ENCODE results near the gene B4GALT6. TPM values are rescaled to one million over a fixed set of nuclear protein-coding genes. Genes with fewer than 3 reads are reported as not detected.

B4GALT6 gene
- total RNA-seq, 2 experiments from 2014 or later: 1.7 to 2.4 TPM

DNA sequence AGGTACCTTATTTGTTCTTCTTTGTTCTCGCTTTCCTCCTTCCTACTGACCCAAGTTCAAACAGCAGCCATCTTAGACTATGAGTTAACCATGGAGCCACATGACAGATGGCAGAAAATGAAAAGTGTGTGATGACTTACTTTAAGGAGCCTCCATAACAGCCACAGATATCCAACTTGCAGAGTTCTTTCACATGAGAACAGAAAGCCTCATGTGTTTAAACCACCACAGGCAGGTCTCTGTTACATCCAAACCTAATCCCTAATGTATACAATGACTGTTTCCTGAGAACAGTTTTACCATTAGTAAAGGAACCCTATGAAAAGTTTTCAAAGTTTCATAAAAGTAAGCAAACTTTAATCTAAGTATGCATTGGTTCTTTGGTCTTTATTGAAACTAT, 20.3 kb downstream of the B4GALT6 start:
- ChIA-PET POLR2A (no interaction called here), CTCF (interaction anchor here (1.6 kb wide), 1 partner anchor 16 kb away, joined by 3 read pairs; no protein-coding TSS in a partner anchor)
- intact Hi-C loops (cut with micrococcal nuclease): no loop called here
- peaks cover 1% of the 10 kb centered on the region for H3K27me3 Mint-ChIP-seq
- peaks cover 5% of the 10 kb centered on the region for H3K4me1 Mint-ChIP-seq (ENCODE audit: low read depth)
- TF ChIP-seq, protein P1, sequence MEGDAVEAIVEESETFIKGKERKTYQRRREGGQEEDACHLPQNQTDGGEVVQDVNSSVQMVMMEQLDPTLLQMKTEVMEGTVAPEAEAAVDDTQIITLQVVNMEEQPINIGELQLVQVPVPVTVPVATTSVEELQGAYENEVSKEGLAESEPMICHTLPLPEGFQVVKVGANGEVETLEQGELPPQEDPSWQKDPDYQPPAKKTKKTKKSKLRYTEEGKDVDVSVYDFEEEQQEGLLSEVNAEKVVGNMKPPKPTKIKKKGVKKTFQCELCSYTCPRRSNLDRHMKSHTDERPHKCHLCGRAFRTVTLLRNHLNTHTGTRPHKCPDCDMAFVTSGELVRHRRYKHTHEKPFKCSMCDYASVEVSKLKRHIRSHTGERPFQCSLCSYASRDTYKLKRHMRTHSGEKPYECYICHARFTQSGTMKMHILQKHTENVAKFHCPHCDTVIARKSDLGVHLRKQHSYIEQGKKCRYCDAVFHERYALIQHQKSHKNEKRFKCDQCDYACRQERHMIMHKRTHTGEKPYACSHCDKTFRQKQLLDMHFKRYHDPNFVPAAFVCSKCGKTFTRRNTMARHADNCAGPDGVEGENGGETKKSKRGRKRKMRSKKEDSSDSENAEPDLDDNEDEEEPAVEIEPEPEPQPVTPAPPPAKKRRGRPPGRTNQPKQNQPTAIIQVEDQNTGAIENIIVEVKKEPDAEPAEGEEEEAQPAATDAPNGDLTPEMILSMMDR (IDR thresholded peaks at IDR 0.05): no peak
- ATAC-seq: no peak
- no peaks in the 10 kb centered on the region for H3K36me3 Mint-ChIP-seq (ENCODE audit: low read depth)
- no peak overlapping the region for H3K4me3 Mint-ChIP-seq
- H3K9me3 Mint-ChIP-seq: no peaks in the 10 kb centered on the region
- H3K27ac Mint-ChIP-seq: no peak overlapping the region
- no peak for DNase-seq

DNA sequence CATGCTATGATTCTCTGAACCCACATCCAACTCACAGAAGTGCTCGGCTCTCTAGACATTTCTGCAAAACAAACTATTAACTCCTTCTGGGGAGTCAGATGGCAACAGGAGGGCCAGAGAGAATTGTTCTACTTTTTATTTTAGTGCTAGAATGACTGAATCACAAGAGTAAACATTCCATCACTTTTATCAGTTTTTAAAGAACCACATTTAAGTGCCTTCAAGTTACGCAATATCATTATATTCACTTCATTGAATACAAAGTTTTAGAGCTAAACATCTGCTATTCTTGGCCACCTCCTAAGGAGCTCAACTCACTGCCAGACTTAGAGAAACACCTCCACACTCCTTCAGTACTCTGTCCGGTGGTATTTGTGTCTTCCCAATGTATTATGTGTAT, 22.4 kb downstream of the B4GALT6 start:
- H3K36me3 Mint-ChIP-seq (ENCODE audit: low read depth): no peaks in the 10 kb centered on the region
- no peaks in the 10 kb centered on the region for H3K9me3 Mint-ChIP-seq
- ChIA-PET POLR2A (no interaction called here), CTCF (interaction anchor here (0.9 kb wide), 1 partner anchor 106 kb away, joined by 3 read pairs; no protein-coding TSS in a partner anchor)
- no peak for DNase-seq
- ATAC-seq: no peak
- H3K27ac Mint-ChIP-seq: no peak overlapping the region
- peaks cover 1% of the 10 kb centered on the region for H3K27me3 Mint-ChIP-seq
- intact Hi-C loops (cut with micrococcal nuclease): no loop called here
- no peak overlapping the region for H3K4me3 Mint-ChIP-seq
- peaks cover 19% of the 10 kb centered on the region for H3K4me1 Mint-ChIP-seq (ENCODE audit: low read depth)
- TF ChIP-seq, protein P1 (IDR thresholded peaks at IDR 0.05): no peak

DNA sequence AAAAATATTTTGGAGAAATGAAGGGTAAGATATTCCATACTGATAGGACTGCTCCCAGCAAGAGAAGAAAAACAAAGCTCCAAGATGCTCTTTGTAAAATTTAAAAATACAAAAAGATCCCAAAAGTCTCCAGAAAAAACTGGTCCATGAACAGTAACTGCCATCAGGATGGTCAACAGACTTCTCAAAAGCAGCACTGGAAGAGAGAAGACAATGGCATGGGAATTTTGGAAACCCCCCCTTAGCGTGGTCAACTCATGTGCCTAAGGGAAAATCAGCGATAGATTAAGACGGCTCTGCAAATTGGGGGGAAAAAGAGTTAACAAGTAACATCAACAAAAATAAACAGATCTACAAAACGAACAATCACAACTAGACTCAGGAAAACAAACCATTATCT, 23.6 kb downstream of the B4GALT6 start:
- peaks cover 1% of the 10 kb centered on the region for H3K27me3 Mint-ChIP-seq
- intact Hi-C loops (cut with micrococcal nuclease): no loop called here
- H3K27ac Mint-ChIP-seq: no peak overlapping the region
- TF ChIP-seq, protein P1 (IDR thresholded peaks at IDR 0.05): no peak
- no peaks in the 10 kb centered on the region for H3K36me3 Mint-ChIP-seq (ENCODE audit: low read depth)
- DNase-seq: no peak
- no peaks in the 10 kb centered on the region for H3K9me3 Mint-ChIP-seq
- no peak for ATAC-seq
- no peak overlapping the region for H3K4me3 Mint-ChIP-seq
- CTCF ChIA-PET: no interaction called here
- H3K4me1 Mint-ChIP-seq (ENCODE audit: low read depth): peaks cover 19% of the 10 kb centered on the region
- POLR2A ChIA-PET: no interaction called here

DNA sequence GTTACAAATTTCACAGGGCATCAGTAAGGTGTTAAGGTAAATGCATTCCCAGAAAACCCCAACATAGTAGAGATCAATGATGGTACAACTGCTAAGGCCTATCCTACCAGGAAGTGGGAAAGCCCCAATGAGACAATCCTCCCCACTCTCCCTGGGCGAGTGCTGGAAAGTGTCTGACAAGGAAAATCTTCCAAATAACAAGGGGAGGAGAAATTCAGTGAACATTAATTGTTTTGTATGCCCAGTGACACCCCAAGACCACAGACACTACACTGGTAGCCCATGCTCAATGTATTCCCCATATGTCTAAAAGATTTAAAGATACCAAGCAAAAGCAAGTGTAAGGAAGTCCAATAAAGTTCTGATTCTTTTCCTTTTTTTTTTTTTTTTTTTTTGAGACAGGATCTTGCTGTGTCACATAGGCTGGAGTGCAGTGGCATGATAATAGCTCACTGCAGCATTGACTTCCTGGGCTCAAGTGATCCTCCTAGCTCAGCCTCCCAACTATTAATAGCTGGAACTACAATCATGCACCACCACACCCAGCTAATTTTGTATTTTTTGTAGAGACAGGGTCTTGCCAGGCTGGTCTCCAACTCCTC, 24.7 kb downstream of the B4GALT6 start:
- Mint-ChIP-seq H3K27ac (no peak overlapping the region), H3K4me1 (ENCODE audit: low read depth) (peaks cover 19% of the 10 kb centered on the region), H3K9me3 (no peaks in the 10 kb centered on the region), H3K27me3 (peaks cover 1% of the 10 kb centered on the region), H3K36me3 (ENCODE audit: low read depth) (no peaks in the 10 kb centered on the region), H3K4me3 (no peak overlapping the region)
- ATAC-seq (no peak), DNase-seq (no peak)
- CTCF ChIA-PET: interaction anchor here (0.8 kb wide), 1 partner anchor 104 kb away, joined by 3 read pairs; no protein-coding TSS in a partner anchor
- POLR2A ChIA-PET: no interaction called here
- TF ChIP-seq, protein P1 (IDR thresholded peaks at IDR 0.05): no peak
- intact Hi-C loops (cut with micrococcal nuclease): no loop called here

DNA sequence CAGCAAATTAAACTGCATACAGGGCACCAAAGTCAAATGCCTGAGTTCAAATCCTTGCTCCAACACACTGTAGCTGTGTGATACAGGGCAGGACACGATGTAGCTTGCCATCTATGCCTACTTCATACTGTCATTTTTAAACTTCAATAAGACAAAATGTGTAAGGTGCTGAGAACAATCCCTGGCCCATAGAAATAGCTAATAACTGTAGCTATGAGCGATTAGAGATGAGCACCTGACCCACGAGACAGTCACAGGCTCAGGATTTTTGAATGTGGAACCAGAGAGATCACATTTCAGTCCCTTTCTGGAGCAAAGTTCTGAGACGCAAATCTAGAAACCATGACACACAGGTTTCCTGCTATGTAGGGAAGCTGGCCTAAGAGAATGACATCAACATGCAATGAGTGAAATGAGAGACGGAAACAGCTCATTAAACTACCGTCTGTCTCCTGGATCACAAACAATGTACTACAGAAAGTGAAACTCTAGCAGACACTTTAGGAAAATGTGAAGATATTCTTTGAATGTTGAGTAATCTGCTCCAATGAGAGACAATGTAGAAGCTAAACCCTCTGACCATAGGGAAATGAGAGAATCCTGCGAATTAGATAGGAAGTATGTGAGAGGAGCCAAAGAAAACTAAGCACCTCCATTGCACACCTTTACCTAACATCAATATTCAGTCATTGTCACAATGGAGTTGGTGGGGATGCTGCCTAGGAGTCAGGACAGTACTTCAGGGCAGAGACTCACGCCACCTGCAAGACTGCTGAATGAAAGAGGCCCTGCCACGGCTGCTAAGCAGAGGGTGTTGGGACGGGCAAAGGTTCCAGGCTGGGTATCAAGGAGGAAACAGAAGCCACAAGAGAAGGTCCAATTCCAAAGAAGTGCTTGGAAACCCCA, 25.5 kb downstream of the B4GALT6 start:
- POLR2A ChIA-PET: interaction anchor here (0.6 to 1.4 kb wide), 5 partner anchors 13 to 360 kb away, joined by 3 to 4 read pairs (median 3); no protein-coding TSS in a partner anchor
- H3K9me3 Mint-ChIP-seq: no peaks in the 10 kb centered on the region
- TF ChIP-seq, protein P1 (IDR thresholded peaks at IDR 0.05): no peak
- H3K36me3 Mint-ChIP-seq (ENCODE audit: low read depth): no peaks in the 10 kb centered on the region
- ATAC-seq (peak; percentile 89), DNase-seq (no peak)
- H3K27me3 Mint-ChIP-seq: no peaks in the 10 kb centered on the region
- peaks cover 19% of the 10 kb centered on the region for H3K4me1 Mint-ChIP-seq (ENCODE audit: low read depth)
- H3K27ac Mint-ChIP-seq: peak overlapping the region; percentile 16
- no peak overlapping the region for H3K4me3 Mint-ChIP-seq
- intact Hi-C loops (cut with micrococcal nuclease): no loop called here
- CTCF ChIA-PET: interaction anchor here (0.8 kb wide), 1 partner anchor 103 kb away, joined by 3 read pairs; no protein-coding TSS in a partner anchor
